BE2C (cell line): ENCODE results near the gene VPS11.
A peak's percentile ranks its signal among the peaks of the same experiment; 100 is the strongest.

Experiments used
- DNase-seq: peaks from one replicate; pipeline ENCODE4 v3.0.0-alpha.2; 2020
- H3K27me3 ChIP-seq: fragments of 250-450 bp; sonication (Bioruptor Pico); 2 replicates; pipeline ENCODE4 v1.5.1; 2020; ENCODE audit warnings: mild to moderate bottlenecking
- H3K36me3 ChIP-seq: fragments of 250-450 bp; sonication (Bioruptor Pico); 2 replicates; pipeline ENCODE4 v1.5.1; 2020; ENCODE audit warnings: mild to moderate bottlenecking
- H3K4me1 ChIP-seq: fragments of 250-450 bp; sonication (Bioruptor Pico); 2 replicates; pipeline ENCODE4 v1.5.1; 2020
- H3K4me3 ChIP-seq: 2 replicates; pipeline ENCODE4 v1.5.1; 2011; ENCODE audit warnings: low read depth, low read length
- H3K9me3 ChIP-seq: fragments of 250-450 bp; sonication (Bioruptor Pico); 2 replicates; pipeline ENCODE4 v1.5.1; 2020
- CTCF ChIP-seq: IDR thresholded peaks from 2 replicates; pipeline ENCODE4 v1.5.1; 2012; ENCODE audit warnings: mild to moderate bottlenecking, low read depth, low read length

VPS11 gene

GRCh38 chr11:119051440-119052162 is 16.0 kb upstream of the VPS11 start:
- H3K36me3 ChIP-seq: peaks cover 83% of the 10 kb centered on the region
- DNase-seq: no peak
- H3K4me3 ChIP-seq: no peak overlapping the region

GRCh38 chr11:119052163-119052814 is 15.3 kb upstream of the VPS11 start:
- Histone ChIP-seq H3K4me1 (peaks cover 4% of the 10 kb centered on the region; the same call in 1 of the 2 replicates), H3K4me3 (no peak overlapping the region), H3K27me3 (no peaks in the 10 kb centered on the region), H3K36me3 (peaks cover 76% of the 10 kb centered on the region), H3K9me3 (no peaks in the 10 kb centered on the region)
- no peak for DNase-seq
- no peak for TF ChIP-seq CTCF

More at GRCh38 chr11:119051440-119052162, 16.0 kb upstream of the VPS11 start:
- H3K9me3 ChIP-seq: no peaks in the 10 kb centered on the region
- H3K4me1 ChIP-seq: peaks cover 4% of the 10 kb centered on the region; the same call in 1 of the 2 replicates
- TF ChIP-seq CTCF: no peak
- H3K27me3 ChIP-seq: no peaks in the 10 kb centered on the region

- TF ChIP-seq CTCF: no peak
- H3K9me3 ChIP-seq: no peaks in the 10 kb centered on the region
- H3K4me1 ChIP-seq: peaks cover 4% of the 10 kb centered on the region; the same call in 1 of the 2 replicates
- no peak for DNase-seq
- peaks cover 55% of the 10 kb centered on the region for H3K36me3 ChIP-seq
- H3K4me3 ChIP-seq: no peak overlapping the region
- no peaks in the 10 kb centered on the region for H3K27me3 ChIP-seq
Measured at GRCh38 chr11:119054418-119054817, 13.2 kb upstream of the VPS11 start.

- H3K9me3 ChIP-seq: no peaks in the 10 kb centered on the region
- H3K4me3 ChIP-seq: peak overlapping the region; percentile 79
- no peaks in the 10 kb centered on the region for H3K27me3 ChIP-seq
- H3K4me1 ChIP-seq: peaks cover 4% of the 10 kb centered on the region; the same call in 1 of the 2 replicates
- peak; percentile 36 for DNase-seq
- TF ChIP-seq CTCF: peak; percentile 36
- H3K36me3 ChIP-seq: peaks cover 42% of the 10 kb centered on the region
Measured at GRCh38 chr11:119055901-119056300, 11.7 kb upstream of the VPS11 start.

GRCh38 chr11:119056421-119056999 is 11.1 kb upstream of the VPS11 start:
- no peaks in the 10 kb centered on the region for H3K9me3 ChIP-seq
- no peak for TF ChIP-seq CTCF
- H3K4me3 ChIP-seq: peak overlapping the region; percentile 79
- H3K36me3 ChIP-seq: peaks cover 37% of the 10 kb centered on the region
- H3K4me1 ChIP-seq: peaks cover 4% of the 10 kb centered on the region; the same call in 1 of the 2 replicates
- peak; percentile 47 for DNase-seq
- H3K27me3 ChIP-seq: no peaks in the 10 kb centered on the region
